Esophagus muscularis mucosa (tissue), 3 donors: ENCODE measurements around the gene C1orf105.

ENCODE experiments used
- POLR2A ChIP-seq: fragments of 450-650 bp; IDR thresholded peaks from one replicate; pipeline ENCODE4 v1.6.1; 2017; ENCODE audit warnings: antibody characterized with exemption, moderate library complexity, mild to moderate bottlenecking, low read depth
- POLR2AphosphoS5 ChIP-seq, 2 donors: sonication (generic); formaldehyde crosslinking; IDR thresholded peaks; one replicate each; pipeline ENCODE4 v1.6.1; 2017; ENCODE audit warnings: antibody characterized with exemption in 2 of 2
- TF ChIP-seq, protein P1 (sequence below), 3 experiments: fragments of 200-600 bp in 2 of 3; fragments of 450-650 bp in 1 of 3; sonication (generic) in 2 of 3; IDR thresholded peaks; one replicate each; pipeline ENCODE4 v1.5.1; 2017 to 2019; ENCODE audit warnings: antibody characterized with exemption in 3 of 3, mild to moderate bottlenecking in 2 of 3, moderate library complexity in 1 of 3

DNA sequence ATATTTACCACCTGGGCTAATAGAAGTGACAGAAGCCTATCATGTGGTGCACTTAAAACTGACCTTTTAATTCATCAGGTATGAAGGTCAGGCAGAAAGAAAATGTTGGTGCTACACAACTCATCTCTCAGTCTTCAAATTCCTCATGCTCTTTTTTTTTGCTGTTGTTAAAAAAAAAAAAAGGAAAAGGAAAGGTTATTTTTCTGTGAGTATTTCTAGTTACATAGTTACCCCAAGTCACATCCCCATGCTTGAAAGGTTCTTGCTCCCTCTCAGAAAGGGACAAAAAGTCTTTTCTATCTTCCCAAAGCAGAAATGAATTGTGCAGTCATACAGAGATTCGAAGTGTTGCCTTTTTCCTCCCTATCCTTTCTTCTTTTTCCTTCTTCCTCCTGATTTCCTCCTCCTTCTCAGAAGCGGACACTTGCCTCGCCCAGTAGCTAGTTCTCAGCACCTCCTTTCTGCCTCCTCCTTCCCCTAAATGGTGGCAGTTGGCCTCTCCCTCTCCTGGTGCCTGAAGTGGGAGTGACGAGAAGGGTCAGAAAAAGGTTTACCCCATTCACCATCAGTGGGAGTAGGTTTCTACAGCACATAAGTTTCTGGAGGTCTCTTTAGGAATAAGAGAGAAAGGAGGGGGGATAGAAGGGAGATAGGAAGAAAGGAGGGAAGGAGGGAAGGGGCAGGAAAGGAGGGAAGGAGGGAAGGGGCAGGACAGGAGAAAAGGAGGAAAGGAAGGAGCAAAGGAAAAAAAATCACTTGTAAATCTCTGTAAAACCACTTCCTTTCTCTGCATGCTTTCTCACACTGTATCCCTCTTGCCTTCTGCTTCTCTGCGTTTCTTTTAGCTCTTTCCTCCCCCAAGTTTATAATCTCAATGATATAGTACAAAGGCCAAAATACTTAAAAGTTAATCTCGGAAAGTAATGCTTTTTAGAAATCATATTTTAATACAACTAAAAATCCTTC lies 20.4 kb upstream of the C1orf105 start:
- TF ChIP-seq, protein P1, sequence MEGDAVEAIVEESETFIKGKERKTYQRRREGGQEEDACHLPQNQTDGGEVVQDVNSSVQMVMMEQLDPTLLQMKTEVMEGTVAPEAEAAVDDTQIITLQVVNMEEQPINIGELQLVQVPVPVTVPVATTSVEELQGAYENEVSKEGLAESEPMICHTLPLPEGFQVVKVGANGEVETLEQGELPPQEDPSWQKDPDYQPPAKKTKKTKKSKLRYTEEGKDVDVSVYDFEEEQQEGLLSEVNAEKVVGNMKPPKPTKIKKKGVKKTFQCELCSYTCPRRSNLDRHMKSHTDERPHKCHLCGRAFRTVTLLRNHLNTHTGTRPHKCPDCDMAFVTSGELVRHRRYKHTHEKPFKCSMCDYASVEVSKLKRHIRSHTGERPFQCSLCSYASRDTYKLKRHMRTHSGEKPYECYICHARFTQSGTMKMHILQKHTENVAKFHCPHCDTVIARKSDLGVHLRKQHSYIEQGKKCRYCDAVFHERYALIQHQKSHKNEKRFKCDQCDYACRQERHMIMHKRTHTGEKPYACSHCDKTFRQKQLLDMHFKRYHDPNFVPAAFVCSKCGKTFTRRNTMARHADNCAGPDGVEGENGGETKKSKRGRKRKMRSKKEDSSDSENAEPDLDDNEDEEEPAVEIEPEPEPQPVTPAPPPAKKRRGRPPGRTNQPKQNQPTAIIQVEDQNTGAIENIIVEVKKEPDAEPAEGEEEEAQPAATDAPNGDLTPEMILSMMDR (IDR thresholded peaks at IDR 0.05) = no peak
- TF ChIP-seq POLR2A (no peak), POLR2AphosphoS5 (IDR thresholded peaks at IDR 0.05) (no peak)
